ENCODE data around the gene TSPAN17. TPM values are rescaled to one million over a fixed set of nuclear protein-coding genes. Genes with fewer than 3 reads are reported as not detected.

TSPAN17 gene
- total RNA-seq, 2 donors from 2014 or later: 30.5 to 36.1 TPM

GRCh38 chr5:176647843-176648473, 674 bp downstream of the TSPAN17 start:
- peak; percentile 84 for DNase-seq
- peak overlapping the region; percentile 80 to 82 for H3K9ac ChIP-seq (ENCODE audit: low read depth in 2 of 2, low read length in 2 of 2)
- no peak for TF ChIP-seq CTCF (IDR thresholded peaks at IDR 0.05)
- H3K4me3 ChIP-seq: peak overlapping the region; percentile 80
- peak overlapping the region; percentile 37 for H3K27ac ChIP-seq
- H3K36me3 ChIP-seq: no peaks in the 10 kb centered on the region
- intact Hi-C loops (cut with DNase I): loop anchor here (5.0 kb wide), 1 partner anchor 41 kb away; no protein-coding TSS in a partner anchor
- H3K9me3 ChIP-seq: no peaks in the 10 kb centered on the region
- H3K4me1 ChIP-seq: peaks cover 11% of the 10 kb centered on the region
- no peaks in the 10 kb centered on the region for H3K27me3 ChIP-seq

GRCh38 chr5:176648474-176649194, 1.4 kb downstream of the TSPAN17 start:
- Histone ChIP-seq H3K36me3 (no peaks in the 10 kb centered on the region), H3K9ac (ENCODE audit: low read depth in 2 of 2, low read length in 2 of 2) (peak overlapping the region; percentile 80 to 82), H3K27ac (no peak overlapping the region), H3K4me3 (peak overlapping the region; percentile 80), H3K9me3 (no peaks in the 10 kb centered on the region), H3K4me1 (peaks cover 11% of the 10 kb centered on the region), H3K27me3 (no peaks in the 10 kb centered on the region)
- intact Hi-C loops (cut with DNase I): loop anchor here (5.0 kb wide), 1 partner anchor 41 kb away; no protein-coding TSS in a partner anchor
- no peak for TF ChIP-seq CTCF (IDR thresholded peaks at IDR 0.05)
- DNase-seq: no peak

GRCh38 chr5:176650354-176650884, 3.1 kb downstream of the TSPAN17 start:
- no peaks in the 10 kb centered on the region for H3K27me3 ChIP-seq
- no peaks in the 10 kb centered on the region for H3K9me3 ChIP-seq
- TF ChIP-seq CTCF (IDR thresholded peaks at IDR 0.05): no peak
- no peak overlapping the region for H3K27ac ChIP-seq
- intact Hi-C loops (cut with DNase I): no loop called here
- DNase-seq: no peak
- H3K36me3 ChIP-seq: no peaks in the 10 kb centered on the region
- no peak overlapping the region for H3K9ac ChIP-seq (ENCODE audit: low read depth in 2 of 2, low read length in 2 of 2)
- peaks cover 11% of the 10 kb centered on the region for H3K4me1 ChIP-seq
- H3K4me3 ChIP-seq: no peak overlapping the region

GRCh38 chr5:176651472-176651980, 4.2 kb downstream of the TSPAN17 start:
- Histone ChIP-seq H3K9me3 (no peaks in the 10 kb centered on the region), H3K4me1 (peaks cover 9% of the 10 kb centered on the region), H3K36me3 (no peaks in the 10 kb centered on the region), H3K27me3 (no peaks in the 10 kb centered on the region), H3K27ac (no peak overlapping the region), H3K4me3 (no peak overlapping the region), H3K9ac (ENCODE audit: low read depth in 2 of 2, low read length in 2 of 2) (no peak overlapping the region)
- TF ChIP-seq CTCF (IDR thresholded peaks at IDR 0.05): no peak
- intact Hi-C loops (cut with DNase I): no loop called here
- no peak for DNase-seq

GRCh38 chr5:176652136-176652535, 4.9 kb downstream of the TSPAN17 start:
- Histone ChIP-seq H3K4me3 (no peak overlapping the region), H3K9ac (ENCODE audit: low read depth in 2 of 2, low read length in 2 of 2) (no peak overlapping the region), H3K9me3 (no peaks in the 10 kb centered on the region), H3K36me3 (no peaks in the 10 kb centered on the region), H3K4me1 (peaks cover 7% of the 10 kb centered on the region), H3K27ac (no peak overlapping the region), H3K27me3 (no peaks in the 10 kb centered on the region)
- TF ChIP-seq CTCF (IDR thresholded peaks at IDR 0.05): no peak
- intact Hi-C loops (cut with DNase I): no loop called here
- DNase-seq: no peak

Data from colonic mucosa (tissue), 4 donors.